Kidney (tissue), 14 donors: Measurements from ENCODE around the gene PLG. TPM values are rescaled to one million over a fixed set of nuclear protein-coding genes. Genes with fewer than 3 reads are reported as not detected.
"Not testable (repeated sequence)": the region's sequence is repeated elsewhere in the genome, so short reads cannot be mapped to it uniquely, and the experiment has no call there.

Source experiments
- DNase-seq, 5 donors: peaks; one replicate each; pipeline ENCODE4 v3.0.0-alpha.2; 2013 to 2020
- FAIRE-seq: peaks from 2 replicates; lab custom pipeline; 2012; peaks lifted over from hg19 to GRCh38; lab: Jason Lieb, UNC
- H3K27ac ChIP-seq, 2 donors: one replicate each; pipeline ENCODE4 v1.7.0; 2013; ENCODE audit warnings: low read depth in 2 of 2, low read length in 2 of 2, inconsistent platforms in 1 of 2
- H3K27me3 ChIP-seq: one replicate; pipeline ENCODE4 v1.7.1; 2013; ENCODE audit warnings: low read length, inconsistent platforms; ENCODE audit not compliant: control insufficient read depth, insufficient read depth
- H3K36me3 ChIP-seq, 3 donors: one replicate each; pipeline versions ENCODE4 v1.7.0 to v1.7.1; 2013; ENCODE audit warnings: low read length in 3 of 3, control low read depth in 1 of 3, inconsistent platforms in 1 of 3; ENCODE audit not compliant: insufficient read depth in 3 of 3, control insufficient read depth in 2 of 3
- H3K4me1 ChIP-seq, 3 donors: one replicate each; pipeline versions ENCODE4 v1.7.0 to v1.7.1; 2013; ENCODE audit warnings: low read length in 3 of 3, inconsistent platforms in 1 of 3, low read depth in 1 of 3; ENCODE audit not compliant: control insufficient read depth in 2 of 3, insufficient read depth in 2 of 3
- H3K4me3 ChIP-seq, 3 donors: one replicate each; pipeline versions ENCODE4 v1.7.0 to v1.8.1; 2013; ENCODE audit warnings: low read length in 3 of 3, control low read depth in 1 of 3, inconsistent platforms in 1 of 3
- H3K9ac ChIP-seq, 3 donors: one replicate each; pipeline versions ENCODE4 v1.7.0 to v1.7.1; 2013; ENCODE audit warnings: low read length in 3 of 3, control low read depth in 1 of 3, inconsistent platforms in 1 of 3
- H3K9me3 ChIP-seq, 3 donors: one replicate each; pipeline versions ENCODE4 v1.7.0 to v1.7.1; 2013; ENCODE audit warnings: low read length in 3 of 3, control low read depth in 1 of 3, inconsistent platforms in 1 of 3; ENCODE audit not compliant: control insufficient read depth in 2 of 3, insufficient read depth in 1 of 3
- CTCF ChIP-seq: IDR thresholded peaks from 3 replicates; pipeline ENCODE4 v1.5.1; 2012; ENCODE audit warnings: mild to moderate bottlenecking, moderate library complexity, borderline replicate concordance; ENCODE audit not compliant: insufficient read depth; ENCODE audit errors: extremely low read depth
- intact Hi-C: fragments of 100-400 bp; cut with DNase I; formaldehyde crosslinking; loops from one replicate; pipeline ENCODE4 v1.11.1; 2022
- polyA plus RNA-seq: library from polyadenylated mRNA; stranded (reverse); fragments of 350-450 nt; fragmentation: Illumina TruSeq; extraction: RNeasy Lipid Tissue Mini Kit (QIAGEN cat#74804); gene quantifications from one replicate; pipeline ENCODE4 v1.2.3, GENCODE V29; 2014; ENCODE audit warnings: low read depth, low replicate concordance; ENCODE audit not compliant: insufficient read depth
- total RNA-seq: library from RNA; stranded (reverse); fragmentation: NEBNext Ultra II Directional; extraction: Animal tissue kit (Norgen Biotek cat#: 25700); gene quantifications from one replicate; pipeline ENCODE4 v1.2.1, GENCODE V29; 2021
- donor health status: control.
- donor health status: control.
- donor health status: control.
- donor health status: control.
- donor health status: control.
- donor health status: DM: yes; HTN: yes; CAD: no.
- donor health status: Normal renal cell carcinoma (clear cell type).

Gene PLG
- total and polyA plus RNA-seq, 2 donors from 2014 or later: 2.4 to 211 TPM

DNA sequence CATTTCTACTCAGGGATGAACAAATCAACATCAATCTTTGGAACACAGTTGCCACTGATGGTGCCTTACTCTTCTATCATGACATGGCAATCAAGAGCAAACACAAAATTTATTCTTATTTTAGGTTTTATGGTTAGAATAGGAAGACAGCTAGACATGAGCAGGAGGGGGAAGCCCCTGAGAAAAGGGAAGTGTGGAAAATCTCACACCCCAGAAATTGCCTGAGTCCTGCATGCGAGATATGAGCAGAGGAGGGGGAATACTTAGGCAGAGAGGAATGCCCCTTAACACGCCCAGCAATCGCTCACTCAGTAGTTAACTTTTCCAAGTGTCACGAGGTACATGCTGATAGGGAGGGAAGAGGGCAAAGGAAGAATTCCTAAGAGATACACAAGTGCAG lies 79.3 kb downstream of the PLG start:
- H3K27me3 ChIP-seq: no peaks in the 10 kb centered on the region
- TF ChIP-seq CTCF: no peak
- H3K9ac ChIP-seq: no peak overlapping the region
- DNase-seq (no peak), FAIRE-seq (no peak)
- H3K4me3 ChIP-seq: no peak overlapping the region
- H3K4me1 ChIP-seq: no peaks in the 10 kb centered on the region
- H3K9me3 ChIP-seq: no peaks in the 10 kb centered on the region
- intact Hi-C loops: no loop called here
- H3K27ac ChIP-seq: no peak overlapping the region
- H3K36me3 ChIP-seq: no peaks in the 10 kb centered on the region

DNA sequence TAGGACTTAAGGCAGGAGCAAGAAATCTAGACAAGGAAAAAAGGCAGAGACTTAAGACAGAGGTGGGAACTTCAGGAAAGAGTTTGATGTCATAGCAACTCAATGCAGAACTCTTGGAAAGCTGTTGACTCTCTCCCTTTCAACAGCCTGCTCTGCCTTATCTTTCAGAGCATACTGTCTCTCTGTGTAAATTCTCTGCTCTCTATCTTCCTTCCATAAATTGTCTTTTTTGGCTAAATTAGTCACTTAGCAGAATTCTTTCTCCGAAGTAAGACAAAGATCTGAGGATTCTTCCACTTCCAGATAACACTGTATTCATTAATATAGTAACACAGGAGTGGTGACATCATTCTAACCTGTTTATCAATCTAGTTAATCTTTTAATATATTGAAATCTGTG lies 80.2 kb downstream of the PLG start:
- H3K4me3 ChIP-seq: no peak overlapping the region
- H3K27ac ChIP-seq: no peak overlapping the region
- no peak for TF ChIP-seq CTCF
- no peak overlapping the region for H3K9ac ChIP-seq
- no peaks in the 10 kb centered on the region for H3K27me3 ChIP-seq
- no peaks in the 10 kb centered on the region for H3K9me3 ChIP-seq
- intact Hi-C loops: no loop called here
- DNase-seq (no peak), FAIRE-seq (no peak)
- no peaks in the 10 kb centered on the region for H3K4me1 ChIP-seq
- H3K36me3 ChIP-seq: no peaks in the 10 kb centered on the region

DNA sequence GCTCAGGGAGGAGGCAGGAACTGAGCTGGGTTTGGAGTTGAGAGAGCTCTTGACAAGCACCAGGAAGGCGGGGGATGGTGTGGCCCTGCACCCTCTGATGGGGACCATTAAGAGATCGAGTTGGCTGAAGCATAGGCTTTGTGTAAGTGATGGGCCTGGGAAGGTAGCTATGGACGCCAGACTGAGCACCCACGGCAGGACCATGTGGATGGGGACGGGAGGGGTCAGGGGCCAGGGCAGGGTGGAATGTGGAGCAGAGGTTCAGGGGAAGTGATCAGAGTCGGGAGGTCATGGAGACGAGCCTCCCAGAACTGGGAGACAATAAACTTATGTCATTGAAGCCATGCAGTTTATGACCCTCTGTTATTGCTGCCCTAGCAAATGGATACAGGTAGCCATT lies 81.7 kb downstream of the PLG start:
- TF ChIP-seq CTCF: no peak
- no peak for FAIRE-seq

DNA sequence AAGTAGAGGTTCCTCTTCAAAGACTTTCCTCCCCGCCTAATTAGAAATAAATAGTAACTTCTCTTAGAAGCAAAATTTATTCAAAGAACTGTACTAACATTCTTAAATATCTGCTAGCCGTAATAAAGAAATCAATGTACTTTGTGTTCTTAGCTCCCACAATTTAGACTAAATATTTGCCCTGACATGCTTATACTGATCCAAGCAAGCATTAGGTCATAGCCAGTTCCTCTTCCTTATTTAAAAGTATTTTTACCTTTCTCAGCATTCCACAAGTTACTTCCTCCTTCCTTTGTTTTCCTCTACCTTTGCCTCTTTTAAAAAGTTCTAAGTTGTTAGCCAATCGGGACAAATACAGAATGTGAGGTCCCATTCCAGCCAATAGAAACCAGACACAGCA lies 86.1 kb downstream of the PLG start:
- DNase-seq, H3K27ac ChIP-seq, H3K9me3 ChIP-seq, FAIRE-seq, H3K36me3 ChIP-seq, H3K27me3 ChIP-seq, intact Hi-C loops, H3K4me1 ChIP-seq, H3K4me3 ChIP-seq, H3K9ac ChIP-seq: not testable (repeated sequence)

More for the DNA sequence above, 81.7 kb downstream of the PLG start:
- no peak for DNase-seq
- Histone ChIP-seq H3K4me1 (no peaks in the 10 kb centered on the region), H3K4me3 (no peak overlapping the region), H3K9me3 (no peaks in the 10 kb centered on the region), H3K27me3 (no peaks in the 10 kb centered on the region), H3K9ac (no peak overlapping the region), H3K27ac (no peak overlapping the region), H3K36me3 (no peaks in the 10 kb centered on the region)
- intact Hi-C loops: no loop called here
